ENCODE results near the gene SGCE.

Gene SGCE

GRCh38 chr7:94621120-94621519, 34.8 kb downstream of the SGCE start:
- no peak overlapping the region for H3K4me3 ChIP-seq (ENCODE audit: low read depth, low read length)
- no peak for TF ChIP-seq CTCF (IDR thresholded peaks at IDR 0.05; ENCODE audit: borderline replicate concordance, insufficient read depth, low read depth, low read length)

GRCh38 chr7:94620703-94621118, 35.2 kb downstream of the SGCE start:
- H3K4me3 ChIP-seq (ENCODE audit: low read depth, low read length): no peak overlapping the region
- TF ChIP-seq CTCF (IDR thresholded peaks at IDR 0.05; ENCODE audit: borderline replicate concordance, insufficient read depth, low read depth, low read length): no peak

- no peak for TF ChIP-seq CTCF (IDR thresholded peaks at IDR 0.05; ENCODE audit: borderline replicate concordance, insufficient read depth, low read depth, low read length)
- no peak overlapping the region for H3K4me3 ChIP-seq (ENCODE audit: low read depth, low read length)
Observed at GRCh38 chr7:94618126-94618525, 37.8 kb downstream of the SGCE start.

- H3K4me3 ChIP-seq (ENCODE audit: low read depth, low read length): no peak overlapping the region
- TF ChIP-seq CTCF (IDR thresholded peaks at IDR 0.05; ENCODE audit: borderline replicate concordance, insufficient read depth, low read depth, low read length): no peak
Observed at GRCh38 chr7:94616855-94617254, 39.1 kb downstream of the SGCE start.

GRCh38 chr7:94615666-94616065, 40.3 kb downstream of the SGCE start:
- TF ChIP-seq CTCF (IDR thresholded peaks at IDR 0.05; ENCODE audit: borderline replicate concordance, insufficient read depth, low read depth, low read length): no peak

GRCh38 chr7:94612661-94613060, 43.3 kb downstream of the SGCE start:
- no peak for TF ChIP-seq CTCF (IDR thresholded peaks at IDR 0.05; ENCODE audit: borderline replicate concordance, insufficient read depth, low read depth, low read length)
- no peak overlapping the region for H3K4me3 ChIP-seq (ENCODE audit: low read depth, low read length)

More at GRCh38 chr7:94615666-94616065, 40.3 kb downstream of the SGCE start:
- H3K4me3 ChIP-seq (ENCODE audit: low read depth, low read length): no peak overlapping the region

- H3K4me3 ChIP-seq (ENCODE audit: low read depth, low read length): no peak overlapping the region
- no peak for TF ChIP-seq CTCF (IDR thresholded peaks at IDR 0.05; ENCODE audit: borderline replicate concordance, insufficient read depth, low read depth, low read length)
Observed at GRCh38 chr7:94612253-94612652, 43.7 kb downstream of the SGCE start.
